ENCODE results near the gene SUZ12.

DNA sequence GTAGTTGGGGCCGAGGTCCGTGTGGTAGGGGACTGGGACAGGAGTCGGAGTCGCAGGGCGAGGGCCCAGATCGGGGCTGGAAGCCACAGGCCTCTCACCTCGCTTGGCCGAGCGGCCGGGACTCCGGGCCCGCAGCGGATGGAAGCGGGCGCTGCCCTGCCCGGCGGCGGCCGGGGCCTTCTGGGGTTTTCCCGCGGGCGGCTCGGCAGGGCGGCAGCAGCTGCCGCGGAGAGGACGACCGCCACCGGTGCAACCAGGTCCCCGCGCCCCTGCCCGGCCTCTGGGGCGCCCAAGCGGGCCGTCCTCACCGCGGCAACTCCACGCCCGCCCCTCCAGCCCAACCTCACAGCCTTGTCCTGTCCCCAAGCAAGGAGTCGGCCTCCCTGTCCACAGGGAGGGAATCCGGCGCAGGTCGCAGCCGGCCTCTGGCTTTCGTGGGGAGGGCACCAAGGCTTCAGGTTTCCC, 19.7 kb upstream of the SUZ12 start:
- TF ChIP-seq, protein P1, sequence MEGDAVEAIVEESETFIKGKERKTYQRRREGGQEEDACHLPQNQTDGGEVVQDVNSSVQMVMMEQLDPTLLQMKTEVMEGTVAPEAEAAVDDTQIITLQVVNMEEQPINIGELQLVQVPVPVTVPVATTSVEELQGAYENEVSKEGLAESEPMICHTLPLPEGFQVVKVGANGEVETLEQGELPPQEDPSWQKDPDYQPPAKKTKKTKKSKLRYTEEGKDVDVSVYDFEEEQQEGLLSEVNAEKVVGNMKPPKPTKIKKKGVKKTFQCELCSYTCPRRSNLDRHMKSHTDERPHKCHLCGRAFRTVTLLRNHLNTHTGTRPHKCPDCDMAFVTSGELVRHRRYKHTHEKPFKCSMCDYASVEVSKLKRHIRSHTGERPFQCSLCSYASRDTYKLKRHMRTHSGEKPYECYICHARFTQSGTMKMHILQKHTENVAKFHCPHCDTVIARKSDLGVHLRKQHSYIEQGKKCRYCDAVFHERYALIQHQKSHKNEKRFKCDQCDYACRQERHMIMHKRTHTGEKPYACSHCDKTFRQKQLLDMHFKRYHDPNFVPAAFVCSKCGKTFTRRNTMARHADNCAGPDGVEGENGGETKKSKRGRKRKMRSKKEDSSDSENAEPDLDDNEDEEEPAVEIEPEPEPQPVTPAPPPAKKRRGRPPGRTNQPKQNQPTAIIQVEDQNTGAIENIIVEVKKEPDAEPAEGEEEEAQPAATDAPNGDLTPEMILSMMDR (conservative IDR thresholded peaks at IDR 0.05; ENCODE audit: low read depth in 2 of 2), result no peak
- TF ChIP-seq, protein P2, sequence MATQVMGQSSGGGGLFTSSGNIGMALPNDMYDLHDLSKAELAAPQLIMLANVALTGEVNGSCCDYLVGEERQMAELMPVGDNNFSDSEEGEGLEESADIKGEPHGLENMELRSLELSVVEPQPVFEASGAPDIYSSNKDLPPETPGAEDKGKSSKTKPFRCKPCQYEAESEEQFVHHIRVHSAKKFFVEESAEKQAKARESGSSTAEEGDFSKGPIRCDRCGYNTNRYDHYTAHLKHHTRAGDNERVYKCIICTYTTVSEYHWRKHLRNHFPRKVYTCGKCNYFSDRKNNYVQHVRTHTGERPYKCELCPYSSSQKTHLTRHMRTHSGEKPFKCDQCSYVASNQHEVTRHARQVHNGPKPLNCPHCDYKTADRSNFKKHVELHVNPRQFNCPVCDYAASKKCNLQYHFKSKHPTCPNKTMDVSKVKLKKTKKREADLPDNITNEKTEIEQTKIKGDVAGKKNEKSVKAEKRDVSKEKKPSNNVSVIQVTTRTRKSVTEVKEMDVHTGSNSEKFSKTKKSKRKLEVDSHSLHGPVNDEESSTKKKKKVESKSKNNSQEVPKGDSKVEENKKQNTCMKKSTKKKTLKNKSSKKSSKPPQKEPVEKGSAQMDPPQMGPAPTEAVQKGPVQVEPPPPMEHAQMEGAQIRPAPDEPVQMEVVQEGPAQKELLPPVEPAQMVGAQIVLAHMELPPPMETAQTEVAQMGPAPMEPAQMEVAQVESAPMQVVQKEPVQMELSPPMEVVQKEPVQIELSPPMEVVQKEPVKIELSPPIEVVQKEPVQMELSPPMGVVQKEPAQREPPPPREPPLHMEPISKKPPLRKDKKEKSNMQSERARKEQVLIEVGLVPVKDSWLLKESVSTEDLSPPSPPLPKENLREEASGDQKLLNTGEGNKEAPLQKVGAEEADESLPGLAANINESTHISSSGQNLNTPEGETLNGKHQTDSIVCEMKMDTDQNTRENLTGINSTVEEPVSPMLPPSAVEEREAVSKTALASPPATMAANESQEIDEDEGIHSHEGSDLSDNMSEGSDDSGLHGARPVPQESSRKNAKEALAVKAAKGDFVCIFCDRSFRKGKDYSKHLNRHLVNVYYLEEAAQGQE (IDR thresholded peaks at IDR 0.05; ENCODE audit: unreplicated experiment), result no peak
- TF ChIP-seq ZNF331 (CRISPR knock-in tag; IDR thresholded peaks at IDR 0.05; ENCODE audit: low read depth) (no peak), EZH2 (IDR thresholded peaks at IDR 0.05; ENCODE audit: low read depth, unreplicated experiment) (no peak), POLR2AphosphoS5 (IDR thresholded peaks at IDR 0.05; ENCODE audit: low read depth) (no peak), CREB1 (CRISPR knock-in tag; IDR thresholded peaks at IDR 0.05; ENCODE audit: low read depth) (no peak), EZH2phosphoT487 (IDR thresholded peaks at IDR 0.05; ENCODE audit: unreplicated experiment) (no peak)
